Neuronal stem cell (in vitro differentiated cells): Measurements from ENCODE around the gene MSRB2. TPM values are rescaled to one million over a fixed set of nuclear protein-coding genes. Genes with fewer than 3 reads are reported as not detected.

Experiments
- DNase-seq: peaks from one replicate; pipeline ENCODE4 v3.0.0-alpha.2; 2013; ENCODE audit warnings: low spot score
- H2AFZ ChIP-seq: one replicate; pipeline ENCODE4 v1.6.1; 2013; ENCODE audit warnings: mild to moderate bottlenecking, low read length, inconsistent platforms
- H2AK5ac ChIP-seq: 2 replicates; pipeline ENCODE4 v1.6.1; 2013; ENCODE audit warnings: low read depth, mild to moderate bottlenecking, inconsistent platforms, low read length, moderate library complexity, mixed read lengths
- H2BK120ac ChIP-seq: 2 replicates; pipeline ENCODE4 v1.6.1; 2013; ENCODE audit warnings: low read depth, mild to moderate bottlenecking, inconsistent platforms, low read length, moderate library complexity, mixed read lengths
- H2BK12ac ChIP-seq: one replicate; pipeline ENCODE4 v1.6.1; 2013; ENCODE audit warnings: low read length, inconsistent platforms
- H2BK15ac ChIP-seq: 2 replicates; pipeline ENCODE4 v1.6.1; 2013; ENCODE audit warnings: mild to moderate bottlenecking, low read length, inconsistent platforms, mixed read lengths
- H2BK5ac ChIP-seq: one replicate; pipeline ENCODE4 v1.6.1; 2013; ENCODE audit warnings: inconsistent platforms, mild to moderate bottlenecking, low read length, moderate library complexity
- H3K14ac ChIP-seq: one replicate; pipeline ENCODE4 v1.6.1; 2013; ENCODE audit warnings: low read length, inconsistent platforms
- H3K18ac ChIP-seq: 2 replicates; pipeline ENCODE4 v1.6.1; 2013; ENCODE audit warnings: low read length, inconsistent platforms
- H3K23ac ChIP-seq: 2 replicates; pipeline ENCODE4 v1.6.1; 2013; ENCODE audit warnings: low read depth, mild to moderate bottlenecking, mixed read lengths, low read length, inconsistent platforms; ENCODE audit not compliant: poor library complexity
- H3K27ac ChIP-seq: replicated peaks from 3 replicates; pipeline ENCODE4 v1.5.1; 2013; ENCODE audit warnings: low read length, inconsistent platforms
- H3K27me3 ChIP-seq, 3 experiments: 2 replicates each; pipeline ENCODE4 v1.6.1; 2013; ENCODE audit warnings: low read length in 3 of 3, mild to moderate bottlenecking in 2 of 3, inconsistent platforms in 1 of 3, low read depth in 1 of 3, mixed read lengths in 1 of 3, moderate library complexity in 1 of 3; ENCODE audit not compliant: control insufficient read depth in 3 of 3, insufficient read depth in 3 of 3
- H3K36me3 ChIP-seq, 2 donors: replicated peaks in 1 of 2; 2 replicates each; pipeline ENCODE4 v1.6.1; 2013; ENCODE audit warnings: low read length in 2 of 2; ENCODE audit not compliant: control insufficient read depth in 2 of 2, insufficient read depth in 2 of 2
- H3K4ac ChIP-seq: 2 replicates; pipeline ENCODE4 v1.6.1; 2013; ENCODE audit warnings: inconsistent platforms, mild to moderate bottlenecking, low read length, moderate library complexity
- H3K4me1 ChIP-seq, 2 donors: 1 replicate in 1 of 2; 2 replicates in 1 of 2; pipeline ENCODE4 v1.6.1; 2013; ENCODE audit warnings: low read length in 2 of 2, low read depth in 1 of 2; ENCODE audit not compliant: control insufficient read depth in 2 of 2, insufficient read depth in 1 of 2
- H3K4me2 ChIP-seq: one replicate; pipeline ENCODE4 v1.6.1; 2013; ENCODE audit warnings: mild to moderate bottlenecking, low read length, inconsistent platforms; ENCODE audit not compliant: insufficient read depth, poor library complexity, severe bottlenecking
- H3K4me3 ChIP-seq, 2 donors: 2 replicates each; pipeline ENCODE4 v1.5.1; 2013; ENCODE audit warnings: low read length in 2 of 2, mild to moderate bottlenecking in 2 of 2, inconsistent platforms in 1 of 2, moderate library complexity in 1 of 2
- H3K79me1 ChIP-seq: one replicate; pipeline ENCODE4 v1.6.1; 2013; ENCODE audit warnings: low read depth, mild to moderate bottlenecking, inconsistent platforms, low read length, moderate library complexity
- H3K9ac ChIP-seq: one replicate; pipeline ENCODE4 v1.6.1; 2013; ENCODE audit warnings: mild to moderate bottlenecking, low read depth, low read length, inconsistent platforms; ENCODE audit not compliant: poor library complexity
- H3K9me3 ChIP-seq, 2 donors: replicated peaks in 1 of 2; 2 replicates each; pipeline versions ENCODE3 to v1.6.1; 2013; ENCODE audit warnings: low read length in 2 of 2, mild to moderate bottlenecking in 2 of 2, inconsistent platforms in 1 of 2, low read depth in 1 of 2, mixed read lengths in 1 of 2, moderate library complexity in 1 of 2; ENCODE audit not compliant: control insufficient read depth in 2 of 2, insufficient read depth in 1 of 2
- H4K8ac ChIP-seq: one replicate; pipeline ENCODE4 v1.6.1; 2013; ENCODE audit warnings: low read depth, mild to moderate bottlenecking, inconsistent platforms, low read length, moderate library complexity
- H4K91ac ChIP-seq: one replicate; pipeline ENCODE4 v1.6.1; 2013; ENCODE audit warnings: low read length, low read depth, mild to moderate bottlenecking, inconsistent platforms; ENCODE audit not compliant: poor library complexity
- WGBS, 2 donors: extraction: QIAGEN DNeasy Blood & Tissue Kit; methylation state at CpG; one replicate each; pipeline ENCODE4 v1.1.7; 2013; ENCODE audit warnings: missing lambda C conversion rate in 2 of 2, mixed read lengths in 1 of 2; ENCODE audit not compliant: insufficient read length in 2 of 2, insufficient replicate concordance in 1 of 2; ENCODE audit errors: extremely low coverage in 2 of 2; 5-methylcytosine and 5-hydroxymethylcytosine counted together
- small RNA-seq: library from polyadenylated mRNA; stranded (forward); fragments of <200 nt; extraction: miRNeasy Mini kit (QIAGEN cat#:217004); gene quantifications from one replicate; pipeline ENCODE3, GENCODE V24; 2013; ENCODE audit not compliant: insufficient read depth

Gene MSRB2

DNA sequence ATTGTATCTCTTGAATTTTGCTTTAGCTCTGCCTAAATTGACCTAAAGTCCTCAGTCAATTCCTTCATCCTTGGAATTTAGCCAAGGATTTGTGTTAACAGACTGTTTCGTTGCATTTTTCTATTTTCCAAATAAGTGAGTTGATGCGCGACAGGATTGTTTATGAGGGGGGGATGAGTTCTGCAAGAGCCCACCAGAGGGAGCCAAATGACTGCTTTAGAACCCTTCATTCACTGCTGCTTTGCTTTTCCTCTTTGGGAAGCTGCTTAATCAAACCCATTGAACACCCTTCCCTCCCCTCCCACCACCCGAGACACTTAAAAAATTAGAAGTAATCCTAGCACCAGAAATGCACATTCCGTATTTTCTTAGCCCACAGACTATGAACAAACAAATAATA lies 63.0 kb downstream of the MSRB2 start:
- Histone ChIP-seq H3K9me3 (no peaks in the 10 kb centered on the region), H3K27ac (no peak overlapping the region), H3K4ac (no peak overlapping the region), H3K36me3 (no peaks in the 10 kb centered on the region), H3K4me1 (no peaks in the 10 kb centered on the region), H4K91ac (no peak overlapping the region), H3K18ac (no peak overlapping the region), H3K9ac (no peak overlapping the region), H2BK120ac (no peak overlapping the region), H3K79me1 (peaks cover under 1% of the 10 kb centered on the region), H4K8ac (no peak overlapping the region), H2AK5ac (no peak overlapping the region), H2BK5ac (no peak overlapping the region), H3K27me3 (peaks cover 0 to 15% (median 6%) of the 10 kb centered on the region in 3 experiments), H3K4me2 (no peak overlapping the region), H3K23ac (no peak overlapping the region), H2BK12ac (no peak overlapping the region), H2BK15ac (no peak overlapping the region), H3K14ac (no peak overlapping the region), H2AFZ (peak overlapping the region; percentile 20), H3K4me3 (no peak overlapping the region)
- no CpG with 5 or more reads among the region's 5 CpGs for WGBS, 2 donors
- DNase-seq, result peak; percentile 72

DNA sequence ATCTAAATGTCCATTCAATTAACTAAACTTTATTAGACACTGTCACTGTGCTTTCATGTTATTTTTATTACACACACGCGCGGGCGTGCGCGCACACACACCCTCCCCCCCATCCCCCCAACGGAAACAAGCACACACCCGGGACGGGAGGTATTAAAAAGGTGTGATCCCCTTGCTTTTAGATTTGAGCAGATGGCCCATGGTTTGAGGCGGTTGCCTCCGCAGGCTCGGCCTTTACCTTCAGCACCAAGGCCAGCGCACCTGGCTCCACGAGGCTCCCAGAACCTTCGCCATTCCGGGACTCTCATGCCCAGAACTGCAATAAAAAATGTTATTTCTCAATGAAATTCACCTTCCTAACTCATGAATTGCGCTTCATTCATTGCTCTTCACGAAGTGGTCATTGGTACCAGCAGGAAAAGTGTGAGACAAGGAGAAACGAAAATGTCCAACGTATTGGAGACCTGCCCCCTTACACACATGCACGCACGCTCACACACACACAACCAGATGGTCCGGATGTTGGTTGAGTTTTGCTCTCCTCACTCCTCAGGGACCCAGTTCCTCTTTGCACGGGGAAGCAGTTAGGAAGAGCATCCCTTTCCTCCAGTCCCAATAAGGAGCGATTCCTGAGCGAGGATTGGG lies 76.0 kb downstream of the MSRB2 start:
- no peak overlapping the region for H4K91ac ChIP-seq
- no peak overlapping the region for H4K8ac ChIP-seq
- H3K27me3 ChIP-seq, result peaks cover 24 to 74% (median 72%) of the 10 kb centered on the region in 3 experiments
- no peak overlapping the region for H3K23ac ChIP-seq
- DNase-seq, result no peak
- H2BK12ac ChIP-seq, result no peak overlapping the region
- H2AFZ ChIP-seq, result no peak overlapping the region
- H3K14ac ChIP-seq, result no peak overlapping the region
- no peak overlapping the region for H2BK15ac ChIP-seq
- no peak overlapping the region for H2BK5ac ChIP-seq
- H3K4ac ChIP-seq, result no peak overlapping the region
- no peak overlapping the region for H3K27ac ChIP-seq
- H3K79me1 ChIP-seq, result no peaks in the 10 kb centered on the region
- H3K9me3 ChIP-seq, result no peaks in the 10 kb centered on the region
- WGBS, 2 donors, result no CpG with 5 or more reads among the region's 26 CpGs
- no peak overlapping the region for H3K4me2 ChIP-seq
- H3K4me1 ChIP-seq, result peaks cover 0 to 4% of the 10 kb centered on the region in 2 donors
- H3K4me3 ChIP-seq, result no peak overlapping the region
- no peaks in the 10 kb centered on the region for H3K36me3 ChIP-seq
- no peak overlapping the region for H2BK120ac ChIP-seq
- no peak overlapping the region for H3K18ac ChIP-seq
- H2AK5ac ChIP-seq, result no peak overlapping the region
- no peak overlapping the region for H3K9ac ChIP-seq

Small RNA genes lying within 50 kb of the gene (small RNA-seq; reads per million reads assigned to genes)
- not detected for gene RF00561
